HG02973 (cell line): ENCODE results near the gene MACROD2.
"Not testable (repeated sequence)": the region's sequence is repeated elsewhere in the genome, so short reads cannot be mapped to it uniquely, and the experiment has no call there.

Source experiments
- ATAC-seq: cut with Tn5 transposase; IDR thresholded peaks from one replicate; pipeline ENCODE4 v1.9.1; 2021; ENCODE audit warnings: moderate library complexity; ENCODE audit not compliant: unreplicated experiment

The MACROD2 gene

DNA sequence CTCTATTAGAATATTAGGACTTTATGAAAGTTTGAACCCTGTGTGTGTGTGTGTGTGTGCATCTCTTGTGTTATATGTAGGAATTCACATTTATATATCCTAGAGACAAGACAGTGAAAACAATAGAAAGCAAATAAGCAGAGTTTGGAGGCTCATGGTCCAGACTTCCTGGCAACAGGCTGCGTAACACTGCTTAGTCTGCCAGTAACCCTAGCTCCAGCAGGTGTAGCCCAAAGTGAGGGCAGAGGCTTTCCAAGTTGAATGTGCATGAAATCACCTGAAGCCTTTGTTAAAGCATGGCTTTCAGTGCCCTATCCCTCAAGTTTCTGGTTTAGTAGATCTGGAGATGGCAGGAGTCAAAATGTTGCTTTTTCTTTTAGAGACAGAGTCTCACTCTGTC, 2008.0 kb downstream of the MACROD2 start:
- no peak for ATAC-seq

DNA sequence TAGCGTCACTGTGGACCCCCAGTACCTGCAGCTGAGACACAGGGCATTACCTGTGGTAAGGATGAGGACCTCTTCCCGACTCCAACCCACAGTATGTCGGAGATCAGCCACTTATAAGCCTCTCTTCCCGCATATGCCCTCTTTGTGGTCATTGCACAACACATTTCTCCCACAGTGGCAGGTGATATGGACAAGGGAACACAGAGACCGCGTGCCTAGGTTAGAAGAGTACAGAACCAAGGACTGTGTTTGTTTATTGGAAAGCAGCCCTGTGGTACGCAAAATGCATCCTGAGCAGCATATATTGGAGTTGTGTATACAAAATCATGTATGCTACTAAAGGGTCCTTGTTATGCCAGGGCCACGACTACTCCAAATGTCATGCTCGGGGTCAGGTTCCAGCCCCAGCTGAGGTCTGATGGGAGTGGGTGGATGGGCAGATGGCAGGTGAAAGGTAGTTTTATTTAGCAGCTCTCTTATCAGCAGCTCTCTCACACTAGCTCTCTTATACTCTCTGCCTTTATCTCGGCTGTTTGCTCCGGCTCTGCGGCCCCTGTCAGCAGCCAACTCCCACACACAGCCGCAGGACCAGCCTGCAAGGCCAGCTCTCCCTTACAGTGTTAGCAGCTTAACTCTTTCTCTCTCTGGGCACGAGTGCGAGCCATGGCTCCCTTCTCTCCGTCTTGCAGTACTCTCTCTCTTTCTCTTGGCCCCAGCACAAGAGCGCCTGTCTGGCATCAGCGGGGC, 2009.0 kb downstream of the MACROD2 start:
- no peak for ATAC-seq

DNA sequence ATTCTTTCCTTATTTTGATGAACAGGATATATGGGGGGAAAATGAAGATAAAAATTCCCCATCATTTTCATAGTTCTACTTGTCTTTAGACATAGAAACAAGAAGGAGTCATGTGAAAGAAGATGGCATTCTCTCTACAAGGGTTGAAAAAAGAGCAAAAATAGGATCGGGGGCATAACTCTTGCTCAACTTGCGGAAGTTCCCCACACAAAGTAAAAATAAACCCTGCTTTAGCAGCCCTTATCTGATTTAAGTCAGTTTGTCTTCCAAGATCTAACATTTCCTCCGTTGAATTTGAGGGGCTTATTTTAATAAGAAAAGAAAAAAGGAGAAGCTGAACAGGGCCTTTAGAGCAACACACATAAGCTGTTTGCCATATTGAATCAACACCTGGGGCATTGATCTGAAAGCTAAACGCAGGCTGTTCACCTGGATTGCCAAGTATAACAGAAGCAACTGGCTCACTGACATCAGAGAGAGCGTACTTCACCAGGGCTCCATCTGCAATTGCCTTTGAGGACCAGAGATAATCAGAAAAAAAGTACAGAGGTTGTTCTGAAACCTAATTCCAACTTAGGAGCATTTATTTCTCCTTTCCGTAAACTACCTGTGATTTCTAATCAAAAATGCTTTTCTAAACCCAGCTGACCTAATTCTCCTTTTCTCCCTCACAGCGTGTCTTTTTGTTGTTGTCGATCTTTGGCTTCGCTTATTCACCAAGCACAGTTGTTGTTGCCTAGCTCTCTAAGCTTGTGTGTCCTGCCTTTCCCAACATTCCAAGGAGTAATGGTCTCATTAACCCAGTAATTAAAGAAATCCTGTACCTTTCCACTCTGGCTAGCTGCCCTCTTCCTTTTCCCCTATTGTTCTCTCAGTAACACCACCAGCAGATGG, 2010.0 kb downstream of the MACROD2 start:
- ATAC-seq, result no peak

DNA sequence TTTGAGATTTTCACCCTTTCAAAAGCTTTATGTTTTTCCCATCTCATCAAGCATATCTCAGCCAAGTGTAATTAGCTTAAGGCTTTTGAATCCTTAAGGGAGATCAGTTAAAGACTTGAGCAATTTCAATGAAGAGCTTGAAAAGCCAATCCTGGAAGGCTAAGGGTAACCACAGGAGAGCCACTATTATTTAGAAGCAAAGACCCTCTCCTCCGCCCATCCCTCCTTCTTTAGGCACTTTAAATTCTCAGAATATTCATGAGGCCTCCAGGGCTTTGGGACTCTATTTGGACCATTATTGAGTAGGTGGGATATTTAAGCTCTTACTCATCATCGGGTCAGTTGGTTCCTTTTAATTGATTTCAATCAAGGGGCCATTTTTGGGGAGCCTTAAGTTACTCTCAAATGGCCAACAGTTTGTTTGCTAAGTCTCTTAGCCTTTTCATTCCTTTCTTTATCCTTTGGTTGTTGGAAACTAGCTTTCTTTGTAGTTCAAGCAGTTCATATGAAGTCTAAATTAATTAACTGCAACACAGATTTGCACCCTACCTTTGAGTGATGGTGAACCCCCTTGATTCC, 2010.7 kb downstream of the MACROD2 start:
- ATAC-seq, result no peak

DNA sequence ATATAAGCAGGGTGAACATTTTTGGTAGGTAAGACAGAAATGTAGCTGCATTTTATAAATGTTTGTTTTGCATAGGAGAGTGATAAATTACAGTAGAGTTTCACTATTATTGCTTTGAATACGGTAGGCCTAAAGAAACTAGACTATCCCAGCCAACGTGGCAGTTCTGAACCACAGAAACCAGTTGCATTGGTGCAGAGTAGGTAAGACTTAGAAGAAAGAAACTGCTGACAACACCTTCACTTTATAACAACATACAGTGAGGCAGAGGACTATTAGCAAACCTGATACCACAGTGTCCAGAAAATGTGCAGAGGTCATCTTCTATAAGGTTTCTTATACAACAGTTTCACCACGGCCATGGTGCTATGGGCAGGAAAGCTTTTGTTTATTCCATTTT, 2011.8 kb downstream of the MACROD2 start:
- ATAC-seq, result peak; percentile 98

DNA sequence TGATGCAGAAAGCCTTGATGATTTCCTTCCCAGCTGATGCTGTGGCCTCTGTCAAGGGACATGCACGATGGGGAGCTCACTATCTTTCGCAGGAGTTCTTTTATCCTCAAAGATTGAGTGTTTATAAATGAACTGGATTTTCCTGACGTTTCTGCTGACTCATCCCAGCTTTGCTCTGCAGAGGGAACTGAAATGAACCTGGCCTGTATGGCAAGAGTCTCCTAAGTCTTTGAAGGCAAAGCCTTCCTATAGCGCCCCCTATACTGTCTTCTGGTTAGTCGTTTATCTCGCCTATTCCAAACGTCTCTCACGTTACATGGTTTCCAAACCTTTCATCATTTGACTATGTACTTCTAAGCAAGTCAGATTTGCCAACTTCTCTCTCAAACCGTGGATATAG, 2012.6 kb downstream of the MACROD2 start:
- ATAC-seq, result no peak

DNA sequence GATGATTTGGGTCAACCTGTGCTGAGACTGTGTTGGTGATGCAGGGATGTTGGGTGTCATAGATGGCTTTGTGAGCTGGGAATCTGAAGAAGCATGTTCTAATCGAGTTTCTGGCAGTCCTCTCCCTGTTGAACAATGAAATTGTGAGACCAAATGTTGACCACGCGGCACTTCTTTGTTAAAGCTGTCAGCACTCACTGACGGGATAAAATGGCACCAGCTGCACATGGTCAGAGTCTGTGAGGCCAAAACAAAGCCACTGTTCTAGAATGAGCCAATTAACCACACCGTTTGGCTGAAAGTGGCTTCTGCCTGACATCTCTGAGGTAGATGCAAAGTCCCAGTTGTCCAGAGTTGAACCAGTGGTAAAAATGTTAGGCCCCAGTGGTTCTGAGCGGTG, 2015.7 kb downstream of the MACROD2 start:
- no peak for ATAC-seq

DNA sequence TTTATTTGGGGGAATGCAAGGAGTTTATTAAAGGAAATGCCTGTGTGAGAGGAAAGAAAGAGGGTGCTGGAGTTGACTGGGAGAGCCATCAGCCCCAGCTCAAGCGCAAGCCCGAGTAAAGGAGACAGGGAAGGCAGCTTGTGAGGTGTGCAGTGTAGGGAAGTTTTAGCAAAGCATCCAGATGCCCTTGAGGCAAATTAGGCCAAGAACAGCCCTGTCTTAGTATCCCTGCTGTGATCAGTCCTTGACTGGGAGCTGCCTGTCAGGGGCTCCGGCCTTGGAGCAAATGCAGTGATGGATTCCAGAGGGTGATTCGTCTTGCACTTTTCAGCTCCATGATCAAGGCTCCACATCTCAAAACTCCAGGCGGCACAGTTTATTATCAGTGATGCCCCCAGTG, 2016.2 kb downstream of the MACROD2 start:
- no peak for ATAC-seq

DNA sequence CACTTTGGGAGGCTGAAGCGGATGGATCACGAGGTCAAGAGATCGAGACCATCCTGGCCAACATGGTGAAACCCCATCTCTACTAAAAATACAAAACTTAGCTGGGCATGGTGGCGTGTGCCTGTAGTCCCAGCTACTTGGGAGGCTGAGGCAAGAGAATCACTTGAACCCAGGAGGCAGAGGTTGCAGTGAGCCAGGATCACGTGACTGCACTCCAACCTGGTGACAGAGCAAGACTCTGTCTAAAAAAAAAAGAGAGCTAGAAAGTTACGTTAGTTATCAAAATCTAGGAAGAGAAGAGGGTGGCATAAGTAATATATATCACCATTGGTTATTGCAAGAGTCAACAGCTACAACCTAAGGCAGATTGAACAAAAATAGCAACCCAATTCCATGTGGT, 2017.6 kb downstream of the MACROD2 start:
- not testable (repeated sequence) for ATAC-seq

DNA sequence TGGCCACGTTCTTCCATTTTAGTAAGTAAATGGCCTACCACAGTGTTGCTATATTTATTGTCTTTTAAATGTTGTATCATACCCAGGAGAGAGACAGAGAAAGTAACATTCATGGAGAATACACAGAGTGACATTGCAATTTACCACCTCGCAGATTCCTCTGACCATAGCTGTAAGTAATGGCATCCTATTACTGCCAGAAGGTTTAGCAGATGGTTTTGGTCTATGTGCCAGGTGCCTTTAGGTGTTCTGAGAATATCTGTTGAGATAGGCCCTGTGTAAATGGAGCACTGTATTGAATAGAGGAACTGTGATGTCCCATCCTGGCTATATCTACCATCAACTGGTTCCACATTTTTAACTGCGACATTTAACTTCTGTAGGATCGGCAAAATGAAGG, 2018.3 kb downstream of the MACROD2 start:
- no peak for ATAC-seq

DNA sequence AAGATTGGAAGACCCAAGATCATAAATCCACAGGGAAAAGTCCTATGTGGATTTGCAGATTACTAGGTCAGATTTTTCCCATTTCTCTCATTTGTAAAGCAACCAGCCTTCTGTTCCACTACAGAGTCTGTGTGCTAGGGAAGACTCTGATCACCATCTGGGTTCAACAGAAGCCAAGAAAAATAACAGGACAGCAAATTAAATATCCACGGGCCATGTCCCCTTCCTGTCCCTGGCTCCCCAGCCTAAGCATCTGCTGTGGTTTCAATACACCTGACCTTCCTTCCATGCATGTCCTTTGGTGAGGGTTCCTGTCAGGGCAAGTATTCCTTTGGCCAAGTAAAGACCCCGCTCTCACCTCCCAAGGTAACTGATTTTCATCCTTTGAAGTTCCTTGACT, 2019.1 kb downstream of the MACROD2 start:
- ATAC-seq, result no peak

DNA sequence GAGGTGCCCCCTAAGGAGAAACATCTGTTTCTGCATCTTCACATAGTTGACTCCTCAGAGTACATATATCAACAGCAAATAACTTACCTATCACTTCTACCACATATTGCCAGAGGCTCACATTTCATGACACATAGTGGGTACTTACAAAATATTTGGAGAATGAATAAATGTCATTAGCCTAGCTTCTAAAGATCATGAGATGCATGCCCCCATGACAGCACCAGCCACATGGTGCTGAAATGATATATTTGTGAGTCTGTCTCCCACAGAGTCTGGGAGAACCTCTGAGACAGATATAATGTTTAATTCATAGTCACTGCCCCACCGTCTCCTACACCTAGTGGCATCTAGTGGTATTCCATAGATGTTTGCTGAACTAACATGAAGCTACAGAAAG, 2022.3 kb downstream of the MACROD2 start:
- ATAC-seq, result no peak

DNA sequence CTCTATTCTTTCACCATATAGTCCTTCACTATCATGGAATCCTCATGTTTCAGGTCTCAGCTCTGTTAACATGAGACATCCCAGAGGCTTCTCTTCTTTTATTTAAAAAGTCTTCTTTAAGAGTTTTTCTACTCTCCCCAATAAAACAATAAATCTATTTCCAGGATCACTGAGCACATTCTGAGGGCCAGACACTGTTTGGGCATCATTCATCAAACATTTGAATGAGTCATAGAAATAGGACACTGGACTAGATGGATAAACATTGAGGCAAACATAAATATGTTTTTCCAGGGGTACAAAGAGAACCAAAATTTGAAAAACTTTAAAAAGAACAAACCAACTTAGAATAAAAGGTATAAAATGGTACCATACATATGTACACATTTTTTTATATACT, 2023.6 kb downstream of the MACROD2 start:
- no peak for ATAC-seq

DNA sequence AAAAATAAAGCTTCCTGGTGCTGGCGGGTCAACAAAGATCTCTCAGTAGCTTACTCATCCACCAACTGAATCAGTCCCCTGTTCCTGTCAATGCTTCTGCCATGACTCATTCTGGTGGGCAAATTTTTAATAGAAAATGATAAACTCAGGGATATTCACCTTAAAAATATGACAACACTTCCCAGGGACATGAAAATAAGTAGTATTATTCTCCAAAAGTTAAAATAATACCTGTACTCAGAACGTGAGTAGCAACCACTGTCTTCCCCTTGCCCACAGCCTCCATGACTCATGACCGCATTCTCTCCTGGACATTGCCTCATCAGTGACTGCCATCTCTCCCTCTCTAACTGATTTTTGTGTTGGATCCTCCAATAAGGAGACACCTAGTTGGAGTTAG, 2025.7 kb downstream of the MACROD2 start:
- ATAC-seq, result no peak

DNA sequence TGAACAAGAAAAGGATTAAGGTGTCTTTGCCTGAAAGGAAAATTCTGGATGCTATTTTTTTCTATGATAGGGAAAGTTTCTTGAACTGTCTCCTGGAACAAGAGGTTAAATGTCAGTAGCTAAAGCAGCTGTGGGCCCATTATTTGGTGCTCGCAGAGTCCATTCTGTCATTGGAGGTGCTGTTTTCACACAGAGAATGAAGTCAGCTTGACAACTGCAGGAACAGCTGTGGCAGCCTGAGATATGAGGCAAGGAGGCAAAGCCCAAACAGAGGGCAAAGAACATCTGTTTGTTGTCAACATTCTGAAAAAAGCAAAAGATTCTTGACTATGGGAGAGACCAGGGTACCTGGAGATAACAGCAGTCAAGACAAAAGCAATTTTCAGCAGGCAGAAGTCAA, 2029.8 kb downstream of the MACROD2 start:
- no peak for ATAC-seq

DNA sequence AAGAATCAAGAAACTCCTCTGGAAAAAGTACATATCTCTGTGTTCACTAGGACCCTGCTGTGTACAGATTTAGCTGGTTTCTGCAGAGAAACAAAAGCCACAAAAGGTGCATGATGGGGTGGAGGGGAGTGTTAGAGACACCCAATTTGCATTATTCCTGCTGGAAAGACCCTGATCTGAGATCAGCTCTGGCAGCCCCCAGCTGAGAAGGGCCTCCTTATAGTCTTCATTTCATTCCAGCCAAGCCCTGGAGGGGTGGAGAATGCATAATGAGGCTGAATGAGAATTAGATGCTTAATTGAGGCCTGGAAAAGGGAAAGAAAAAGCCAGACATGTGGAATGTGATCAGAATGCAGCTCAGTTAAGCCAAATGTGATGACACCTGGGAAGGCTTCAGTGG, 2032.4 kb downstream of the MACROD2 start:
- ATAC-seq, result no peak

DNA sequence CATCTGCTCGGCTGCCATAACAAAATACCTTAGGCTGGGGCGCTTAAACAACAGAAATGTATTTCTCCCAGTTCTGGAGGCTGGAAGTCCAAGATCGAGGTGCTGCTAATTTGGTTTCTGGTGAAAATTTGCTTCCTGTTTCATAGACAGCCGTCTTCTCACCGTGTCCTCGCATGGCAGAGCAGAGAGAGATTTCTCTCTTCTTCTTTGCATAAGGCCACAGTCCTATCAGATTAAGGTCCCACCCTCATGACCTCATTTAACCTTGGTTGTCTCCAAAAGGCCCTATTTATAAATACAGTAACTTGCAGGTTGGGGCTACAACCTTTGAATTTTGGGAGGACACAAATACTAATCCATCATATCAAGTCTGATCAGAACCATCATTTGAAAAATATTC, 2033.6 kb downstream of the MACROD2 start:
- ATAC-seq, result no peak

DNA sequence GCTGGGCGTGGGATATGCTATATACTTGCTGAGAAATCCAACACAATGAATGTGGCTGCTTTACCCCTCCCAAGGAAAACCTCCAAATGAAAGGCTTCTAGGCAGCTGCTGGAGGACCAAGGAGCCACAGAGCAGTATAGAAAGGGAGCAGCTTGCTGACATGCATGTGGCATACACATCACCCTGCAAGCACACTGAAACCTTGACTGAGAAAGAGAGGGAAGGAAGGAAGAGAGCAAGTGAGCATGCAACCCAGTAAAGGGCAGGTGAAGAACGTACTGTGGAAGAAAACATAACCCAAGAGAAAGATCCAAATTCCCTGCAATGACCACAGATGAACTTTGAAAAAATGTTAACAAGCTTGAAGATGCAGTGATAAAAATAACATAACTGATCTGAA, 2034.9 kb downstream of the MACROD2 start:
- no peak for ATAC-seq

DNA sequence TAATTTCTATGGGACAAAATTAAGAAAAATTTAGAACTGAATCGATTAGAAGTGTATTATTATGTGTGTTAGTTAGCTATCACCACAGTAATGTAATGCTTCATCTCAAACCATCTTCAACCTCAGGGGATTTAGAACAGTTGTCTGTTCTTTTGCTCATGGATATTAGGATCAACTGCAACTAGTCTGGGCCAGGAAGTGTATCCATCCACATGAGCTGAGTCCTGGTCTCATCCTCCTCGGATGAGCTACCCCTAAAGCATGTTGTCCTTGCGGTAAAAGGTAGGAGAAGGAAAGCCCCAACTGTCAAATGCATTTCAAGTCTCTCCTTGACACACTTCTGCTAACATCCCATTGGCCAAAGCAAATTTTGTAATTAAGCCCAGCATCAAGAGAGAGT, 2040.3 kb downstream of the MACROD2 start:
- no peak for ATAC-seq

DNA sequence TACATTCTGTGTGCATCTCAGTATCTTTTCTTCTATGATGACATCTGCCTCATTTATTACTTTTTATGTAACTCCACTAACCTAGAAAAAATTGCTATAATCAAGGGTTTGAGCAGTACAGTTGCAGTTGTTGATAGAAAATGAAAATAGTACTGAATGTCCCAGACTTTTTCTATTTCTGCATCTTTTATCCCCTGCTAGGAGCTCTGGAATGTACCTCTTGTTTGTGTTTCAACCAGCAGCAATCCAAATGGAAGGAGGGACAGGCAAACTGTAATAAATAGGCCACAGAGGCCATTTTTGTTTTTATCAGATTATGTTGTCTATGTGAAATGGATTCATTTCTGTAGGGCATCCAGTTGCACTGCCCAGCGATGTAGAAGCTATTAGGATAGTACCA, 2041.0 kb downstream of the MACROD2 start:
- no peak for ATAC-seq

DNA sequence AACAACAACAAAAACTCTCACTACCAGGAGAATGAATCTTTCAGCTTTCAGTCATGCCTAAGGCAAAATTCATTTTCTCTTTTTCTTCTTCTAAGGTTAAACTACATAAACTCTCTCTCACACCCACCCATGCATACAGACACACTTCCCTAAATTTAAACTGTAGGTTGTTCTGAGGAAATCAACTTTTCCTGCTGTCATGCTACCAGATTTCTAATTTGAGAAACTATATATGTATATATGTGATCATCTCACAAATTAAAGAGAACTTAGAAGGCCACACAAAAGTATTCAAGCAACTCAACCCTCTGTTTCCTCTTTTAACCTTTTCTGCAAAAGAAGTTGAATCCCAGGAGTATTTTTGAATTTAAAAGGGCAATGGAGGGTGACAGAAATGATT, 2045.4 kb downstream of the MACROD2 start:
- no peak for ATAC-seq

DNA sequence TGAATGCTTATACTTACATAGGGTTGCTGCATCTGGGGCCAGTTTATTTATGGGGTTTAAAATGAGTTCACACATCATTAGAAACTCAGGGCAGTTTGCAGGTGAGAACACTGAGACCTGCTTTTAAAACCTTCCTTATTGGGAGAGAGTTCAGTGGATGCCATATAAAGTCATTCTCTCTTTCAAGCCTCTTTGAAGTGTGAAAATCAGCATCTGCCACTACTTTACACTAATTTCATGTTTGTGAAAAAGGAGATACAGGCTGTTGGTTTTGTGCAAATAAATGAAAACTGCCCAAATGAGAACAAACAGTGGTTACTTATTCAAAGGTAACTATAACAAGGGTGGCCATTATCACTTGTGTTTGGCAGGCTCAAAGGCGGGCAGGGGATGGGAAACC, 2047.4 kb downstream of the MACROD2 start:
- no peak for ATAC-seq
